Activated CD8-positive, alpha-beta T cell treated with anti-CD3 and anti-CD28 coated beads for 36 hours (primary cell): ENCODE measurements around the gene KIF13A. TPM values are rescaled to one million over a fixed set of nuclear protein-coding genes. Genes with fewer than 3 reads are reported as not detected.

ENCODE experiments used
- ATAC-seq: fragments of 200-7000 bp; cut with Tn5 transposase; one replicate; pipeline ENCODE4 v1.10.0; 2021; ENCODE audit warnings: mild to moderate bottlenecking, moderate library complexity
- CTCF ChIA-PET: fragments of 350-600 bp; sonication (Branson Sonifier 250); formaldehyde crosslinking; loops from one replicate; lab custom pipeline; 2021; ENCODE audit warnings: antibody characterized with exemption; lab: Charles Lee
- POLR2A ChIA-PET: fragments of 350-600 bp; sonication (Branson Sonifier 250); formaldehyde crosslinking; loops from one replicate; lab custom pipeline; 2021; ENCODE audit warnings: antibody characterized with exemption; lab: Charles Lee
- DNase-seq: peaks from one replicate; pipeline ENCODE4 v3.0.0-alpha.2; 2020
- H3K27ac Mint-ChIP-seq: one replicate; pipeline ENCODE4 v1.8.0; 2021; ENCODE audit warnings: mild to moderate bottlenecking, mixed read lengths
- H3K27me3 Mint-ChIP-seq: one replicate; pipeline ENCODE4 v1.8.0; 2021; ENCODE audit warnings: mixed read lengths
- H3K36me3 Mint-ChIP-seq: one replicate; pipeline ENCODE4 v1.8.0; 2021; ENCODE audit warnings: low read depth, mixed read lengths
- H3K4me1 Mint-ChIP-seq: one replicate; pipeline ENCODE4 v1.8.0; 2021; ENCODE audit warnings: low read depth, mixed read lengths
- H3K4me3 Mint-ChIP-seq: one replicate; pipeline ENCODE4 v1.8.0; 2021; ENCODE audit warnings: mild to moderate bottlenecking, moderate library complexity, mixed read lengths
- H3K9me3 Mint-ChIP-seq: one replicate; pipeline ENCODE4 v1.8.0; 2021; ENCODE audit warnings: mixed read lengths
- CTCF ChIP-seq: fragments of 200-600 bp; IDR thresholded peaks from one replicate; pipeline ENCODE4 v1.8.0; 2022; ENCODE audit warnings: antibody characterized with exemption, mild to moderate bottlenecking
- intact Hi-C: fragments of 100-400 bp; cut with micrococcal nuclease; formaldehyde crosslinking; loops from one replicate; pipeline ENCODE4 v1.10.0; 2022
- total RNA-seq, 2 experiments: library from RNA; stranded (reverse); gene quantifications; one replicate each; pipeline ENCODE4 v1.2.3, GENCODE V29; 2021

KIF13A gene
- total RNA-seq, 2 experiments from 2014 or later, result not detected

GRCh38 chr6:17999425-17999824 is 12.0 kb upstream of the KIF13A start:
- H3K4me1 Mint-ChIP-seq, result no peaks in the 10 kb centered on the region
- no peaks in the 10 kb centered on the region for H3K9me3 Mint-ChIP-seq
- ATAC-seq, result no peak
- ChIA-PET POLR2A (no interaction called here), CTCF (no interaction called here)
- no peak overlapping the region for H3K27ac Mint-ChIP-seq
- intact Hi-C loops, result no loop called here
- DNase-seq, result no peak
- peaks cover 34% of the 10 kb centered on the region for H3K27me3 Mint-ChIP-seq
- H3K36me3 Mint-ChIP-seq, result no peaks in the 10 kb centered on the region
- no peak overlapping the region for H3K4me3 Mint-ChIP-seq
- TF ChIP-seq CTCF, result no peak

- Mint-ChIP-seq H3K27ac (no peak overlapping the region), H3K4me1 (no peaks in the 10 kb centered on the region), H3K9me3 (no peaks in the 10 kb centered on the region), H3K27me3 (peaks cover 40% of the 10 kb centered on the region), H3K4me3 (no peak overlapping the region), H3K36me3 (no peaks in the 10 kb centered on the region)
- intact Hi-C loops, result no loop called here
- TF ChIP-seq CTCF, result no peak
- no peak for DNase-seq
- CTCF ChIA-PET, result no interaction called here
- ATAC-seq, result no peak
- POLR2A ChIA-PET, result no interaction called here
Observed at GRCh38 chr6:17998442-17998841, 11.0 kb upstream of the KIF13A start.

GRCh38 chr6:17998003-17998402 is 10.6 kb upstream of the KIF13A start:
- DNase-seq (no peak), ATAC-seq (no peak)
- Mint-ChIP-seq H3K4me3 (no peak overlapping the region), H3K27me3 (peaks cover 43% of the 10 kb centered on the region), H3K36me3 (no peaks in the 10 kb centered on the region), H3K9me3 (no peaks in the 10 kb centered on the region), H3K4me1 (no peaks in the 10 kb centered on the region), H3K27ac (no peak overlapping the region)
- intact Hi-C loops, result no loop called here
- POLR2A ChIA-PET, result no interaction called here
- CTCF ChIA-PET, result no interaction called here
- no peak for TF ChIP-seq CTCF

GRCh38 chr6:17995414-17995813 is 8.0 kb upstream of the KIF13A start:
- H3K27me3 Mint-ChIP-seq, result peaks cover 57% of the 10 kb centered on the region
- POLR2A ChIA-PET, result no interaction called here

GRCh38 chr6:17994019-17994418 is 6.6 kb upstream of the KIF13A start:
- TF ChIP-seq CTCF, result no peak
- H3K36me3 Mint-ChIP-seq, result no peaks in the 10 kb centered on the region
- no peak overlapping the region for H3K27ac Mint-ChIP-seq
- no peak overlapping the region for H3K4me3 Mint-ChIP-seq
- H3K9me3 Mint-ChIP-seq, result no peaks in the 10 kb centered on the region
- CTCF ChIA-PET, result no interaction called here
- intact Hi-C loops, result no loop called here
- ATAC-seq (no peak), DNase-seq (no peak)
- H3K4me1 Mint-ChIP-seq, result no peaks in the 10 kb centered on the region
- H3K27me3 Mint-ChIP-seq, result peaks cover 64% of the 10 kb centered on the region
- POLR2A ChIA-PET, result no interaction called here

More at GRCh38 chr6:17995414-17995813, 8.0 kb upstream of the KIF13A start:
- no peaks in the 10 kb centered on the region for H3K36me3 Mint-ChIP-seq
- no peaks in the 10 kb centered on the region for H3K9me3 Mint-ChIP-seq
- CTCF ChIA-PET, result no interaction called here
- no peak overlapping the region for H3K4me3 Mint-ChIP-seq
- intact Hi-C loops, result no loop called here
- TF ChIP-seq CTCF, result no peak
- H3K4me1 Mint-ChIP-seq, result no peaks in the 10 kb centered on the region
- H3K27ac Mint-ChIP-seq, result no peak overlapping the region
- DNase-seq (no peak), ATAC-seq (no peak)
